Myocyte (in vitro differentiated cells): ENCODE results near the gene ARL5A. TPM values are rescaled to one million over a fixed set of nuclear protein-coding genes. Genes with fewer than 3 reads are reported as not detected.

Experiments
- DNase-seq: peaks from one replicate; pipeline ENCODE4 v3.0.0-alpha.2; 2012; ENCODE audit warnings: low read depth
- total RNA-seq: library from RNA; depleted of rRNA; stranded (reverse); fragments of >200 nt; gene quantifications from 2 replicates; pipeline ENCODE4 v1.2.3, GENCODE V29; 2014

Gene ARL5A
- total RNA-seq, 1 donor from 2014 or later = 49.6 TPM

DNA sequence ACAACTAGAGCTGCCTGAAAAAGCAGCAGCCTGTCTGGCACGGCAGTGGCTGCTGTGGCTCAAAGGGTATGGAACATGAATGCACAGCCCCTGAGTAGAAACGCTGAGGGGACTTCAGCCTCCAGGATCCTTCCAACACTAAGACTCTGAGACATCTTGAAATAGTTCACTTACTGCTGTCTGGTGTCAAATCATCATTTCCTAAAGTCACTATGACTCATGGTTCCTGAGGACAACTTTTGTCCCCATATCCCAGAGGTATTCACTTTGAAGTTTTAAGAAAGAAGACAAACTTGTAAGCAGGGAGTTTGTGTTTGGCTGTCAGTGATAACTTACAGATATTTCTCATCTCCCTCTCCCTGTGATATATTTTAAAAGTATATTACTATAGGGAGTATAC, 60.7 kb downstream of the ARL5A start:
- no peak for DNase-seq

GRCh38 chr2:151766437-151767153, 61.6 kb downstream of the ARL5A start:
- DNase-seq = no peak

DNA sequence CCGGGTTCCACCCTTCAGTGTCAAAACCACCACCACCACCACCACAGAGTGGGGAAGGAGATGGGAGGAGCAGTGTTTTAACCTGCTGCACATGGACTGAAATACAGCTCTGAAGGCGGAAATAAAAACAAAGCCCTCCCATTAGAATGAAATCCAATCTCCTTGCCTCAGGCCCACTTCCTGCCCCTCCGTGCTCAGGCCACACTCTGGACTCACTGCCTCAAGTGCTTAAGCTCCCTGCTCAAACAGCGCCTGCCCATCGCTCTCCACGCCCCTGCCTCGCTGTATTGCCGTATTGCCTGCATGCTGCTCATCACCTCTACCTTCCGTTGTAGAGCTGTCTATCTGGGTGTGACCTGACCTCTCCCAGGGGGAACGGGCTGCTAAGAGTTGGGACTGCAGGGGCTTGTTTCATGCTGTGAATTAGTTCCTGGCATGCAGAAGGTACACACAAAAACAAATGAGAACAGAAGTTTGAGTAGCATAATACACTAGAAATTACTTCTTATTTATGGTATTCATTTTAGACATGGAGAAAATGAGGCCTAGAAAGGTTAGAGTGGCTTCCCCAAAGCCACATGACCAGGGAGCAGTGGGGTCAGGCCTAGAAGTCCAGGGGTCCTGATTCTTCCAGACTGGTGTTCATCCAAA, 62.3 kb downstream of the ARL5A start:
- no peak for DNase-seq

- DNase-seq = peak; percentile 84
Observed at GRCh38 chr2:151762694-151763093, 65.5 kb downstream of the ARL5A start.

- no peak for DNase-seq
Observed at GRCh38 chr2:151761687-151762086, 66.5 kb downstream of the ARL5A start.

- no peak for DNase-seq
Observed at GRCh38 chr2:151761193-151761592, 67.0 kb downstream of the ARL5A start.

DNA sequence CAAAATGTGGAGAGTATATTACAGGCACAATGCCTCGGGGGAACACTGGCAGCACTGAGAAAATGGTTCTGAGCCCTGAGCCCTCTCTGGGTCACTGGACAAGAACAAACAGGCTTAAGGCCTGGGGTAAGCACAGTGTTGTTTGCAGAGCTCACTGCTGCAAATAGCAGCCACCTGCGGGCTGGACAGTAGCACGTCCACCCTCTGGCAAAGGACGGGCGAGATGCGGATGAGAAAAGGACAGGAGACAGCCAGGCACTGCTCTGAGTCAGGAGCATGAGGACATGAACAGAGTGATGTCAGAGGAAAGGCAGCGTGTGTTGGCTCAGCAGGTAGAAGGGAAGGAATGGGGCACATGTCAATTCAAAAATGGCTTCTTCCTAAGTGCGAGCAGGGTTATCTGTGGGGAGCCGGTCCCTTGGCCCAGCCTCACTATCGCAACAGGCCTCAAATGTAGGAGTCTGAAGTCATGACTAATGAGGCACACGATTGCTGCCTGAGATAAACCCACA, 68.0 kb downstream of the ARL5A start:
- DNase-seq = peak; percentile 47

DNA sequence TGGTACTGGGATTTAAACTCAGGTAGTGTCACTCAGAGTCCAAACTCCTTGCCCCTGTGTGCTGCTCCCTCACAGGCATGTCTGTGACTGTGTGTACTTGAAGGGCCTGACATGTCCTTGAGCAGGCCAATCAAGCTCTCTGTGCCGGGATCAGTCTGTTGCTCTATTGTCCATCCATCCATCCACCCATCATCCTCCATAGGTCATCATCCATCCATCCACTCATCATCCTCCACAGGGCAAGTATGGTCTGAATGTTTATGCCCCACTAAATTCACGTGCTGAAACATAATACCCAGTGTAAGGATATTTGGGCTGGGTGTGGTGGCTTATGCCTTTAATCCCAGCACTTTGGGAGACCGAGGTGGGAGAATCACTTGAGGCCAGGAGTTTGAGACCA, 69.5 kb downstream of the ARL5A start:
- DNase-seq = no peak

GRCh38 chr2:151757861-151758260, 70.4 kb downstream of the ARL5A start:
- no peak for DNase-seq

DNA sequence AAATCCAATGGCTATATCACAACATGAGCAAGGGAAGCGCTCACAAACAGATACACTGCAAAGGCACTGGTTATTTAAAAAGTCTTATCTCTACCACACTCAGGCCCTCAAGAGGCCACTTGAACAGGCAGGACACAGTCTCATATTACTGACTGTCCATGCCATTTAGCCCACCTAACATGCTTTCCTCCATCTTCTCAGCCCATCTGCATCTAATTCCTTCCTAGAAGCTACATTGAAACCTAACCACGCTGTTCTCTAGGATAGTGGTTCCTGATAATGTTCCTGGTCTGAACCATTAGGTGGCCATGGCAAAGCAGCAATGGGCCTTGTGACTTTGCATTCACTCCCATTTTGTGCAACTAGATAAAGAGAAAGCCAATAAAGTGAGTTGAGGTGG, 71.4 kb downstream of the ARL5A start:
- DNase-seq = no peak

- peak; percentile 49 for DNase-seq
Observed at GRCh38 chr2:151754253-151754897, 73.8 kb downstream of the ARL5A start.

DNA sequence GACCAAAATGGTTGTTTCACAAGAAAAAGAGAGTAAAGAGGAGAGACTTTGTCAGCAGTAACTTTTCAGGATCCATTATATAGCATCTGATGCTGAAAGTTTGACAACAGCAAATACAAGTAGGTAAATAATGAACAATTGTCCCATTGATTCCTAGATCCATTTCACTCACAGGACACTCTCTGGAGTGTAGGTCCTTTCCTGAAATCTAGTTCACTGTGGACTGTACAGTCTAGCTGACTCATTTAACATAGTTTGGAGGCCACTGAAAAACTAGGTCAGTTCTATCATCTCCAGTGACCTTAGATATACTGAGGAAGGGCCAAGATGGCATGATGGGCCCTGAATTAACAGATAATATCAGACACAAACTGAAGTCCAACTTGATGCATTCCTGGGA, 74.7 kb downstream of the ARL5A start:
- no peak for DNase-seq

Other genes starting within 250 kb of the ARL5A start
- 1,133 and 1,145 TPM in 2 replicates for gene NEB, start 93.9 kb downstream of the ARL5A start, total RNA-seq